ENCODE measurements around the gene TBC1D22B. TPM values are rescaled to one million over a fixed set of nuclear protein-coding genes. Genes with fewer than 3 reads are reported as not detected.

The TBC1D22B gene
- total and polyA plus RNA-seq, 9 of the 15 experiments (the other 6 are each of a cell fraction or from before 2014, with no cell fraction given) = 4.8 to 24.2 (median 13.5) TPM

GRCh38 chr6:37239950-37240713, 17.4 kb upstream of the TBC1D22B start (continued):
- TF ChIP-seq POLR2B (IDR thresholded peaks at IDR 0.05; ENCODE audit: low read depth, partially characterized antibody) (no peak), ZBTB43 (CRISPR knock-in tag; IDR thresholded peaks at IDR 0.05) (no peak), MAFF (IDR thresholded peaks at IDR 0.05; ENCODE audit: low read length) (no peak), CTCFL (IDR thresholded peaks at IDR 0.05; ENCODE audit: borderline replicate concordance, insufficient read depth, low read depth, low read length, poor library complexity, severe bottlenecking) (no peak), ZNF121 (CRISPR knock-in tag; conservative IDR thresholded peaks at IDR 0.05) (no peak), PRMT5 (CRISPR knock-in tag; IDR thresholded peaks at IDR 0.05) (no peak), PHF8 (IDR thresholded peaks at IDR 0.05; ENCODE audit: borderline replicate concordance, low read length) (no peak; the same call in 1 of the 2 replicates), HNRNPLL (IDR thresholded peaks at IDR 0.05; ENCODE audit: low read depth, low read length, poor library complexity, severe bottlenecking) (no peak), SNAPC5 (CRISPR knock-in tag; IDR thresholded peaks at IDR 0.05) (no peak), ZBTB12 (CRISPR knock-in tag; IDR thresholded peaks at IDR 0.05) (peak; percentile 19; the same call in 1 of the 2 replicates), CHD1 (IDR thresholded peaks at IDR 0.05; ENCODE audit: low read length) (no peak), ZC3H11A (IDR thresholded peaks at IDR 0.05; ENCODE audit: low read depth, low read length) (no peak), KLF10 (CRISPR knock-in tag; IDR thresholded peaks at IDR 0.05) (no peak), ZNF592 (IDR thresholded peaks at IDR 0.05) (peak; percentile 94), HMGN3 (IDR thresholded peaks at IDR 0.05; ENCODE audit: borderline replicate concordance, extremely low read depth, insufficient read length, low read depth, low read length) (no peak), TFAM (CRISPR knock-in tag; conservative IDR thresholded peaks at IDR 0.05) (no peak), PKNOX1 (IDR thresholded peaks at IDR 0.05) (peak; percentile 50)
